K562 (cell line): ENCODE results near the gene ASAH2. TPM values are rescaled to one million over a fixed set of nuclear protein-coding genes. Genes with fewer than 3 reads are reported as not detected.

Source experiments
- MGA ChIP-seq: fragments of 450-650 bp; IDR thresholded peaks from 2 replicates; pipeline ENCODE4 v1.6.1; 2016; ENCODE audit warnings: mild to moderate bottlenecking, moderate library complexity
- PCBP1 ChIP-seq: fragments of 200-400 bp; formaldehyde crosslinking; IDR thresholded peaks from 2 replicates; pipeline ENCODE4 v1.6.1; 2018; ENCODE audit warnings: mild to moderate bottlenecking, low read depth, low read length; ENCODE audit not compliant: poor library complexity, severe bottlenecking
- PTRF ChIP-seq: fragments of 450-650 bp; IDR thresholded peaks from 2 replicates; pipeline ENCODE4 v1.6.1; 2016; ENCODE audit warnings: mild to moderate bottlenecking, missing genetic modification characterization, missing compliant biosample characterization
- RAD21 ChIP-seq, 2 experiments: fragments of 250-450 bp in 1 of 2; fragments of 450-650 bp in 1 of 2; sonication (Bioruptor Pico) in 1 of 2; formaldehyde crosslinking in 1 of 2; IDR thresholded peaks in 1 of 2; conservative IDR thresholded peaks in 1 of 2; 2 replicates each; pipeline versions ENCODE4 v1.4.0 to v1.8.0; 2020 to 2022; ENCODE audit warnings: mild to moderate bottlenecking in 2 of 2, moderate library complexity in 1 of 2
- ZMIZ1 ChIP-seq, 2 experiments: fragments of 150-350 bp in 1 of 2; IDR thresholded peaks; 2 replicates each; pipeline ENCODE4 v1.6.1; 2012 to 2016; ENCODE audit warnings: low read depth in 2 of 2, low read length in 2 of 2, mild to moderate bottlenecking in 1 of 2, moderate library complexity in 1 of 2
- ZNF146 ChIP-seq: IDR thresholded peaks from one replicate; pipeline ENCODE4 v1.6.1; 2018; ENCODE audit warnings: missing compliant biosample characterization; ENCODE audit not compliant: unreplicated experiment
- ZNF583 ChIP-seq: fragments of 250-450 bp; sonication (Bioruptor Pico); IDR thresholded peaks from 2 replicates; pipeline ENCODE4 v1.4.0; 2020
- ZZZ3 ChIP-seq: fragments of 450-650 bp; IDR thresholded peaks from 2 replicates; pipeline ENCODE4 v1.6.1; 2016; ENCODE audit warnings: antibody characterized with exemption, mild to moderate bottlenecking, moderate library complexity
- polyA plus RNA-seq, 8 experiments: library from polyadenylated mRNA; depleted of rRNA in 4 of 8; stranded (reverse) in 5 of 8; unstranded in 3 of 8; fragments of >200 nt; fragmentation: Nextera tagmentation in 2 of 8; fragmentation: Illumina TruSeq in 1 of 8; extraction: Ambion mirVana in 2 of 8; extraction: Trizol in 1 of 8; gene quantifications; 2 replicates each; pipeline versions ENCODE4 v1.2.1 to v1.2.3, GENCODE V29; 2011 to 2014; ENCODE audit warnings: inconsistent platforms in 1 of 8, missing spikeins in 1 of 8
- total RNA-seq, 7 experiments: library from RNA; depleted of rRNA in 6 of 7; stranded (reverse); fragments of >200 nt in 6 of 7; fragmentation: Illumina TruSeq in 2 of 7; extraction: Trizol in 2 of 7; gene quantifications; 2 replicates each; pipeline versions ENCODE4 v1.2.1 to v1.2.3, GENCODE V29; 2011 to 2021; ENCODE audit warnings: low replicate concordance in 1 of 7
- TF ChIP-seq, protein P1 (sequence below): sonication (generic); formaldehyde crosslinking; IDR thresholded peaks from 2 replicates; pipeline ENCODE4 v1.8.0; 2022; ENCODE audit warnings: missing genetic modification reagents, mild to moderate bottlenecking, moderate library complexity, borderline replicate concordance
- TF ChIP-seq, protein P2 (sequence below): fragments of 250-450 bp; sonication (Bioruptor Pico); IDR thresholded peaks from 2 replicates; pipeline ENCODE4 v1.8.0; 2022; ENCODE audit warnings: moderate library complexity, mild to moderate bottlenecking, inconsistent platforms

ASAH2 gene
- total and polyA plus RNA-seq, 9 of the 15 experiments (the other 6 are each of a cell fraction or from before 2014, with no cell fraction given) = 2.5 to 12.0 (median 8.5) TPM

GRCh38 chr10:50279489-50279888 lies 28.2 kb upstream of the ASAH2 start (continued):
- TF ChIP-seq, protein P1, sequence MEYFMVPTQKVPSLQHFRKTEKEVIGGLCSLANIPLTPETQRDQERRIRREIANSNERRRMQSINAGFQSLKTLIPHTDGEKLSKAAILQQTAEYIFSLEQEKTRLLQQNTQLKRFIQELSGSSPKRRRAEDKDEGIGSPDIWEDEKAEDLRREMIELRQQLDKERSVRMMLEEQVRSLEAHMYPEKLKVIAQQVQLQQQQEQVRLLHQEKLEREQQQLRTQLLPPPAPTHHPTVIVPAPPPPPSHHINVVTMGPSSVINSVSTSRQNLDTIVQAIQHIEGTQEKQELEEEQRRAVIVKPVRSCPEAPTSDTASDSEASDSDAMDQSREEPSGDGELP (CRISPR knock-in tag) = no peak
- TF ChIP-seq RAD21 (CRISPR knock-in tag; conservative IDR thresholded peaks at IDR 0.05 in 1 of 2, IDR thresholded peaks at IDR 0.05 in 1 of 2) (0 out of 4 replicates have a peak, but pooled peaks of 1 of the 2 experiments have one; percentile 12), ZNF583 (no peak), PTRF (tag) (no peak), PCBP1 (no peak), ZNF146 (no peak), ZMIZ1 (IDR thresholded peaks at IDR 0.05; ENCODE audit: low read depth in 2 of 2, low read length in 2 of 2) (no peak), MGA (no peak), ZZZ3 (no peak)
- TF ChIP-seq, protein P2, sequence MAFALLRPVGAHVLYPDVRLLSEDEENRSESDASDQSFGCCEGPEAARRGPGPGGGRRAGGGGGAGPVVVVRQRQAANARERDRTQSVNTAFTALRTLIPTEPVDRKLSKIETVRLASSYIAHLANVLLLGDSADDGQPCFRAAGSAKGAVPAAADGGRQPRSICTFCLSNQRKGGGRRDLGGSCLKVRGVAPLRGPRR (CRISPR knock-in tag) = no peak
